ENCODE data around the gene OXA1L. TPM values are rescaled to one million over a fixed set of nuclear protein-coding genes. Genes with fewer than 3 reads are reported as not detected.

The OXA1L gene
- total RNA-seq, 2 donors from 2014 or later = 65.2 to 81.9 TPM

GRCh38 chr14:22767323-22767589 lies 768 bp downstream of the OXA1L start:
- H3K27ac ChIP-seq = peak overlapping the region; percentile 73 to 83

GRCh38 chr14:22768947-22769346 lies 2.5 kb downstream of the OXA1L start:
- TF ChIP-seq POLR2AphosphoS5 (IDR thresholded peaks at IDR 0.05) (no peak), POLR2A (IDR thresholded peaks at IDR 0.05) (no peak)
- TF ChIP-seq, protein P1, sequence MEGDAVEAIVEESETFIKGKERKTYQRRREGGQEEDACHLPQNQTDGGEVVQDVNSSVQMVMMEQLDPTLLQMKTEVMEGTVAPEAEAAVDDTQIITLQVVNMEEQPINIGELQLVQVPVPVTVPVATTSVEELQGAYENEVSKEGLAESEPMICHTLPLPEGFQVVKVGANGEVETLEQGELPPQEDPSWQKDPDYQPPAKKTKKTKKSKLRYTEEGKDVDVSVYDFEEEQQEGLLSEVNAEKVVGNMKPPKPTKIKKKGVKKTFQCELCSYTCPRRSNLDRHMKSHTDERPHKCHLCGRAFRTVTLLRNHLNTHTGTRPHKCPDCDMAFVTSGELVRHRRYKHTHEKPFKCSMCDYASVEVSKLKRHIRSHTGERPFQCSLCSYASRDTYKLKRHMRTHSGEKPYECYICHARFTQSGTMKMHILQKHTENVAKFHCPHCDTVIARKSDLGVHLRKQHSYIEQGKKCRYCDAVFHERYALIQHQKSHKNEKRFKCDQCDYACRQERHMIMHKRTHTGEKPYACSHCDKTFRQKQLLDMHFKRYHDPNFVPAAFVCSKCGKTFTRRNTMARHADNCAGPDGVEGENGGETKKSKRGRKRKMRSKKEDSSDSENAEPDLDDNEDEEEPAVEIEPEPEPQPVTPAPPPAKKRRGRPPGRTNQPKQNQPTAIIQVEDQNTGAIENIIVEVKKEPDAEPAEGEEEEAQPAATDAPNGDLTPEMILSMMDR (IDR thresholded peaks at IDR 0.05) = no peak
- DNase-seq (ENCODE audit: low spot score) = no peak
- H3K4me3 ChIP-seq = no peak overlapping the region
- WGBS = 96% methylated on average over 4 of the region's 4 CpGs
- intact Hi-C loops (cut with DNase I) = loop anchor here (5.0 to 10.0 kb wide), 3 partner anchors 86 to 197 kb away; partner anchors contain the start of gene ABHD4
- peaks cover 0 to 23% of the 10 kb centered on the region in 2 donors for H3K36me3 ChIP-seq
- no peaks in the 10 kb centered on the region for H3K4me1 ChIP-seq (replicated peaks)
- H3K9me3 ChIP-seq = no peaks in the 10 kb centered on the region
- no peak overlapping the region for H3K27ac ChIP-seq
- no peaks in the 10 kb centered on the region for H3K27me3 ChIP-seq (replicated peaks; ENCODE audit: insufficient read depth)

More at GRCh38 chr14:22767323-22767589, 768 bp downstream of the OXA1L start:
- intact Hi-C loops (cut with DNase I) = loop anchor here (5.0 to 10.0 kb wide), 3 partner anchors 88 to 195 kb away; partner anchors contain the start of gene ABHD4
- Histone ChIP-seq H3K9me3 (no peaks in the 10 kb centered on the region), H3K4me1 (replicated peaks) (no peaks in the 10 kb centered on the region), H3K4me3 (peak overlapping the region; percentile 67 to 91), H3K36me3 (peaks cover 0 to 23% of the 10 kb centered on the region in 2 donors), H3K27me3 (replicated peaks; ENCODE audit: insufficient read depth) (no peaks in the 10 kb centered on the region)
- 2% methylated on average over 6 of the region's 6 CpGs for whole genome bisulfite sequencing
- TF ChIP-seq, protein P1 (IDR thresholded peaks at IDR 0.05) = no peak
- TF ChIP-seq POLR2AphosphoS5 (IDR thresholded peaks at IDR 0.05) (no peak), POLR2A (IDR thresholded peaks at IDR 0.05) (no peak)
- no peak for DNase-seq (ENCODE audit: low spot score)

- DNase-seq (ENCODE audit: low spot score) = no peak
- Histone ChIP-seq H3K4me3 (no peak overlapping the region), H3K9me3 (no peaks in the 10 kb centered on the region), H3K4me1 (replicated peaks) (no peaks in the 10 kb centered on the region), H3K27ac (no peak overlapping the region), H3K27me3 (replicated peaks; ENCODE audit: insufficient read depth) (no peaks in the 10 kb centered on the region), H3K36me3 (peaks cover 0 to 23% of the 10 kb centered on the region in 2 donors)
- WGBS = 80% methylated on average over 2 of the region's 2 CpGs
- TF ChIP-seq POLR2A (IDR thresholded peaks at IDR 0.05) = no peak
- TF ChIP-seq POLR2AphosphoS5 (IDR thresholded peaks at IDR 0.05) = no peak
- TF ChIP-seq, protein P1 (IDR thresholded peaks at IDR 0.05) = no peak
- intact Hi-C loops (cut with DNase I) = loop anchor here (5.0 to 10.0 kb wide), 3 partner anchors 85 to 197 kb away; partner anchors contain the start of gene ABHD4
These were observed 2.9 kb downstream of the OXA1L start for GRCh38 chr14:22769369-22769768.

GRCh38 chr14:22770481-22771187 lies 4.1 kb downstream of the OXA1L start:
- Histone ChIP-seq H3K9me3 (no peaks in the 10 kb centered on the region), H3K36me3 (peaks cover 0 to 23% of the 10 kb centered on the region in 2 donors), H3K4me3 (no peak overlapping the region), H3K27me3 (replicated peaks; ENCODE audit: insufficient read depth) (no peaks in the 10 kb centered on the region), H3K27ac (no peak overlapping the region), H3K4me1 (replicated peaks) (no peaks in the 10 kb centered on the region)
- no peak for DNase-seq (ENCODE audit: low spot score)
- intact Hi-C loops (cut with DNase I) = no loop called here
- 84% methylated on average over 8 of the region's 8 CpGs for WGBS
- TF ChIP-seq POLR2AphosphoS5 (IDR thresholded peaks at IDR 0.05) (no peak), POLR2A (IDR thresholded peaks at IDR 0.05) (no peak)
- TF ChIP-seq, protein P1 (IDR thresholded peaks at IDR 0.05) = no peak

- Histone ChIP-seq H3K4me3 (no peak overlapping the region), H3K9me3 (no peaks in the 10 kb centered on the region), H3K27ac (no peak overlapping the region), H3K4me1 (replicated peaks) (no peaks in the 10 kb centered on the region), H3K27me3 (replicated peaks; ENCODE audit: insufficient read depth) (no peaks in the 10 kb centered on the region), H3K36me3 (peaks cover 0 to 23% of the 10 kb centered on the region in 2 donors)
- intact Hi-C loops (cut with DNase I) = no loop called here
- TF ChIP-seq POLR2AphosphoS5 (IDR thresholded peaks at IDR 0.05) (no peak), POLR2A (IDR thresholded peaks at IDR 0.05) (no peak)
- TF ChIP-seq, protein P1 (IDR thresholded peaks at IDR 0.05) = no peak
- DNase-seq (ENCODE audit: low spot score) = no peak
- 94% methylated on average over 1 of the region's 1 CpG for WGBS
These were observed 6.2 kb downstream of the OXA1L start for GRCh38 chr14:22772725-22773124.

Measured in prostate gland (tissue), 2 donors.